HG03064 (cell line): ENCODE measurements around the gene PIP4K2C.

Source experiments
- ATAC-seq: cut with Tn5 transposase; IDR thresholded peaks from one replicate; pipeline ENCODE4 v1.9.1; 2021; ENCODE audit warnings: low read depth; ENCODE audit not compliant: unreplicated experiment

PIP4K2C gene

GRCh38 chr12:57590864-57591781 lies at the start of gene PIP4K2C:
PIP4K2C (plus strand) TSS chr12:57591192; CDS start chr12:57591290, 98 bp downstream.
- peak; percentile 87 for ATAC-seq

- no peak for ATAC-seq
Measured at GRCh38 chr12:57541717-57542116, 49.3 kb upstream of the PIP4K2C start.

DNA sequence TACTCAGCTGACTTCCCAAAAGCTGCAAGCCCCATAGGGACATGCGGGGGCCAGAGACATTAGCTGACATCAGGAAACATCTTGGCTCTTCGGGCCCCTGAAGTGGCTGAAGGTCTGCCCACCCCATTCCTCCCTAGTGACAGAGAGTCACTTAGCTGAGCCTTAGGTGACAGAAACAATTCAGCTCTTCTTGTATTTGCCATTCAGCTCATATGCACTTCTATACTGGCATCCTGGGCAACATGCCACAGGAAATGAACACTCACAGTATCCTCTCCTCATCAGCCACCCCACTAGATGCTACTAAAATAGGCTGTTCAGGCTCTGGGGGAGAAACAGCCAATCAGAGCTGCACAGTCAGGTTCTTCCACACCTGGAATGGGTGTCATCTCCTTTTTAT lies 47.4 kb upstream of the PIP4K2C start:
- no peak for ATAC-seq

GRCh38 chr12:57545809-57546437 lies 45.1 kb upstream of the PIP4K2C start:
- no peak for ATAC-seq

GRCh38 chr12:57546438-57547287 lies 44.3 kb upstream of the PIP4K2C start, which contains the start of gene DCTN2:
DCTN2 (minus strand) TSS chr12:57547192; CDS start chr12:57547063, 129 bp downstream.
- peak; percentile 95 for ATAC-seq

GRCh38 chr12:57547288-57548012 lies 43.5 kb upstream of the PIP4K2C start:
- no peak for ATAC-seq

DNA sequence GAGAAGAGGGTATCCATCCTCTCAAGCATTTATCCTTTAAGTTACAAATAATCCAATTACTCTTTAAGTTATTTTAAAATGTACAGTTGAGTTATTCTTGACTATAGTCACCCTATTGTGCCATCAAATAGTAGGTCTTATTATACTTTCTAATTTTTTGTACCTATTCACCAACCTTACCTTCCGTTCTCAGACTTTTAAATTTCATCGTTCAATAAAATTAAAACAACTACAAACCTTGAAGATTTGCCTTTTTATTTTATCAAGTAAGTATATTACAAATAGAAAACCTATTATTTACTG lies 43.0 kb upstream of the PIP4K2C start:
- ATAC-seq, result no peak

GRCh38 chr12:57548488-57548887 lies 42.5 kb upstream of the PIP4K2C start:
- no peak for ATAC-seq

- no peak for ATAC-seq
Measured at GRCh38 chr12:57549203-57549908, 41.6 kb upstream of the PIP4K2C start.

DNA sequence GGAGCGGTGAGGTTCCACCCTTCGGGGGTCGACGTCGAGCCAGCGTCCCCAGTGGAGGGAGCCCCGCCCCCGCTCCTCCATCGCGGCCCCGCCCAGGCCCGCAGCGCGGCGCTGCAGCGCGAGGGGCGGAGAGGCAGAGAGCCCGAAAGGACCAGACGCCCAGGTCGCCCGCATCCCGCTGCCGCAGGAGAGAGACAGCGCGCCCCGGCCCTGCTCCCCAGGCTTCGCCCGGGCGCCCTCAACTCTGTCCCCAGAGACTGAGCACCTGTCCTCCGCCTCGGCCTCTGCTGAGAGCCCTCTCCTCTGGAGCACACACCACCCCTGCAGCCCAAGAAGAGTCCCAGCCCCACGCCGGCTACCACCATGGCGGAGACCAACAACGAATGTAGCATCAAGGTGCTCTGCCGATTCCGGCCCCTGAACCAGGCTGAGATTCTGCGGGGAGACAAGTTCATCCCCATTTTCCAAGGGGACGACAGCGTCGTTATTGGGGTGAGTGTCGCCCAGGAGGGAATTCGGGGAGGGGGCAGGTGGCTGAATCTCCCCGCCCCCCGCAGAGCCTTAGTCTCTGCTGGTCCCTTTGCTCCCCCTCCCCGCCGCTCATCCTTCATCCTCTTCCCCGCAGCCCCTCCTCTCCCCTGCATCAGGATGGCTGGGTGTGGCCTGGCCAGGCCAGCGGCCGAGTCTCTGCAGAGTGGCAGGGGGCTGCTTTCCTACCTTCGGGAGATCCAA lies 40.9 kb upstream of the PIP4K2C start, which contains the start of gene KIF5A:
Gene KIF5A, plus strand, starts transcription at position 136 of the 732 bp plus-strand sequence. Its CDS starts 228 bp downstream, at position 364.
- ATAC-seq, result no peak

DNA sequence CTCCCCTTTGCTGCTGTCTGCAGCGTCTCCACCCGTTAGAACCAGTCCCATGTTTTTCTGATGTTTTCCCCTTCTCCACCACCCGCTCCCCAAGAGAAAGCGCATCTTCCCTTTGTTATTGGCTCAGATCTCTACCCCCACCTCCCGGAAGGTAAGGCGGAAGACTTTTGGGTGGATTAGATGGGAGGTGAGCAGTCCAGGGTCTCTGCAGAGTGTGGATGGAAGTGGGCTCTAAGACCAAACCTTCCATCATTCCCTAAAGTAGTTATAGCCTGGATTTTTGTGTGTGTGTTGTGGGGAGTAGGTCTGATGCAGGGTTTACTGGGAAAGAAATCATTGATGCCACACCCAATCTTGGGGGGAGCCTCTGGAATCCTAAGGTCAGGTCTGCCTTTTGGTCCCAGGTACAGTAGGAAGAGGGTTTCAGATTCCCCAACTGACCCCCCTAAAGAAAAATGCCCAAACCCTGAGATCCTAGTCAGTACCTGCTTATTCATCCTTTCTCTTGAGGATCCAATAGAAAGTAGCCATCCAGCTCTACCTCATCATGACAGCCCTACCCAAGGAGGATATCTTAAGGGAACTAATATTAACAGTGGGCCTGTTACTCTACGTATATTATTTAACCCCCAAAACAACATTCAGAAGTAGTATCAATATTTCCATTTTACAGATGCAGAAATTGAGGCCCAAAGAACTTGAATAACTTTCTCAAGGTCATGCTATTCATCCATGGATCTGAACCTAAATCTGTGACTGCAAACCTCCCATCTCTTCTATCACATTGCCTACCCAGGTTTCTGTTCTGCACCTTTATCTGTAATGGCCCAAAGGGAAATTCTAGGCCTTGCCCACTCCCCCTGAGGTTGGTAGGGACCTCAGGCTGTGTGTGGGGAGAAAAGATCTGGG lies 40.1 kb upstream of the PIP4K2C start:
- ATAC-seq, result no peak

DNA sequence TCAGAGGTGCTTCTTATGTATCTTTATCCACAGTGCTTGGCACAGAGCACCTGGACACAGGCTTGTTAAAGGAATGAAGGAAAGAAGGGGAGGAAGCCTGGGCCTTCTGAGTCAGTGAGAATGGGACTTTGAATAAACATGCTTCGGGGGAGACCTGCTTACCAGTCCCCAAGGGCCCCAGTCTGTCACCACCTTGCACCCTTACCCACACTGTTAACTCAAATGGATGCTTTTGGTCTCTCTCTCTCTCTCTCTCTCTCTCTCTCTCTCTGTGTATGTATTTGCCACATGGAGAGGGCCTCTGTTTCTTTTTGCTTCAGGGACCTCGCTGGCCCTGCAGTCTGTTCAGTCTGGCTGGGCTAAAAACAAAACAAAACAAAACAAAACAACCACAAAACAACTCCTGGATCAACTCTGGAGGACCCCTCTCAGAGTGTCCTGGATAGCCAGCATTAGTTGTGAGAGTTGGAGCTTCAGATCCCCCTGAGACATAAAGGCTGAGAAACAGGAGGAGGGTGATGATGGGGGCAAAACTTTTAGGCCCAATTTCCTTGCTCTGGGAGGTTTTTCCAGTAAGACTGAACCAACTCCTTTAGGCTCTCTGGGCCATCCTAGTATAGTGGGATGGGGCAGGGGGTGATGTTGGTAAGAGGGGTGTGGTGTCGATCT lies 39.2 kb upstream of the PIP4K2C start:
- ATAC-seq, result no peak

DNA sequence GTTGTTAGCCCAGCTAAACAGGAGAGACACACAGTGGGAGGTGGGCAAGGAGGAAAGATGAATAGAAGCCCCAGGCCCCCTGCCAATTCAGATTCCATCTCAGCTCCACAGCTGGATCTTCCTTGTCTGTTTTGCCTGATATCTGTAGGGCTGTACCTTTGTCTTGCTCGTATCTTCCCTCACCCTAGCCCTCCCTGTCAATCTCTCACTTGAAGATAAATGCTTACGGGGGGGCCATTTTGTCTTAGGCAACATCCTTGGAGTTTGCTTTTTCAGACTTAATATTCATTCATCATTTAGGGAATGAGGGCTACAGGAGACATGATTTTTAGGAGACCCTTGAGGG lies 38.7 kb upstream of the PIP4K2C start:
- no peak for ATAC-seq

DNA sequence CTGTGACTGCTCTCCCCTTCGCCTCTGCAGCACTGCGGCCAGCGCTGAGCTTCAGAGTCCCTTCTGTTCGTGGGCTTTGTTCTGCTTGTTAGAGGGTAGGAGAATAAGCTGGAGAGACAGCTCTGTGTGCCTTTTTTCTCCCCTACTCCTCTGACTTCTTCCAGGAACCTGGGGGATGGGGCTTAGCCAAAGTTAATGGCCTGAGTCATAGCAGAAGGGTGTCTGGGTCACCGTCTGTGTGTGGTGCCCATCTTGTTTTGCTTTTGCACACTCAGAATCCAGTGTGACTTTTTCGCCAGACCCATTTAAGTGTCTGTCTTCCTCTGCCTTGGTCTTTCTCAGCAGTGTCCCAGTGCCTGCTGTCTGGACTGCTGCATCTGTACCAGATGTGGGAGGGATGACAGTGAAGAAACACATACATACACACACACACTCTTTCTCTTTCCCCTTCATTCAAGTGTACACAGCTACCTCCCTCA lies 38.1 kb upstream of the PIP4K2C start:
- no peak for ATAC-seq

GRCh38 chr12:57553343-57554202 lies 37.4 kb upstream of the PIP4K2C start:
- ATAC-seq, result no peak

- no peak for ATAC-seq
Measured at GRCh38 chr12:57554453-57554852, 36.5 kb upstream of the PIP4K2C start.
